WTC11 (cell line): ENCODE data around the gene COL21A1. TPM values are rescaled to one million over a fixed set of nuclear protein-coding genes. Genes with fewer than 3 reads are reported as not detected.
A peak's percentile ranks its signal among the peaks of the same experiment; 100 is the strongest.

ENCODE experiments used
- AR ChIP-seq: fragments of 250-450 bp; sonication (Bioruptor Pico); IDR thresholded peaks from 2 replicates; pipeline ENCODE4 v1.9.0; 2021; ENCODE audit warnings: mild to moderate bottlenecking
- ELF4 ChIP-seq: sonication (generic); formaldehyde crosslinking; IDR thresholded peaks from 2 replicates; pipeline ENCODE4 v1.8.1; 2022; ENCODE audit warnings: low read depth, mild to moderate bottlenecking, moderate library complexity, missing genetic modification reagents
- ETV6 ChIP-seq: sonication (generic); formaldehyde crosslinking; IDR thresholded peaks from 2 replicates; pipeline ENCODE4 v1.8.1; 2022; ENCODE audit warnings: mild to moderate bottlenecking, missing genetic modification reagents
- FOXJ3 ChIP-seq: sonication (generic); formaldehyde crosslinking; IDR thresholded peaks from 2 replicates; pipeline ENCODE4 v1.9.0; 2021; ENCODE audit warnings: missing genetic modification reagents, mild to moderate bottlenecking, borderline replicate concordance
- KAT7 ChIP-seq: sonication (generic); formaldehyde crosslinking; IDR thresholded peaks from 2 replicates; pipeline ENCODE4 v1.8.1; 2023; ENCODE audit warnings: missing genetic modification reagents, mild to moderate bottlenecking, borderline replicate concordance
- MAX ChIP-seq: sonication (generic); formaldehyde crosslinking; IDR thresholded peaks from 2 replicates; pipeline ENCODE4 v1.8.0; 2022; ENCODE audit warnings: mild to moderate bottlenecking, missing genetic modification reagents
- MXD4 ChIP-seq: fragments of 250-450 bp; sonication (Bioruptor Pico); IDR thresholded peaks from 2 replicates; pipeline ENCODE4 v1.8.0; 2021; ENCODE audit warnings: mild to moderate bottlenecking, moderate library complexity, borderline replicate concordance
- PRDM15 ChIP-seq: sonication (generic); formaldehyde crosslinking; IDR thresholded peaks from 2 replicates; pipeline ENCODE4 v1.8.0; 2022; ENCODE audit warnings: missing genetic modification reagents
- SMAD3 ChIP-seq: sonication (generic); formaldehyde crosslinking; IDR thresholded peaks from 2 replicates; pipeline ENCODE4 v1.8.0; 2022; ENCODE audit warnings: missing genetic modification reagents, mild to moderate bottlenecking, borderline replicate concordance
- SOX15 ChIP-seq: fragments of 250-450 bp; sonication (Bioruptor Pico); IDR thresholded peaks from 2 replicates; pipeline ENCODE4 v1.9.0; 2021; ENCODE audit warnings: mild to moderate bottlenecking
- TEAD4 ChIP-seq: sonication (generic); formaldehyde crosslinking; IDR thresholded peaks from 2 replicates; pipeline ENCODE4 v1.8.0; 2022; ENCODE audit warnings: mild to moderate bottlenecking, missing genetic modification reagents
- ZNF219 ChIP-seq: sonication (generic); formaldehyde crosslinking; IDR thresholded peaks from 2 replicates; pipeline ENCODE4 v1.8.0; 2023; ENCODE audit warnings: missing genetic modification reagents, mild to moderate bottlenecking, borderline replicate concordance
- ZNF232 ChIP-seq: sonication (generic); formaldehyde crosslinking; IDR thresholded peaks from 2 replicates; pipeline ENCODE4 v1.8.0; 2022; ENCODE audit warnings: mild to moderate bottlenecking, missing genetic modification reagents
- total RNA-seq: library from RNA; stranded (reverse); gene quantifications from 3 replicates; pipeline ENCODE4 v1.2.3, GENCODE V29; 2021
- TF ChIP-seq, protein P1 (sequence below): sonication (generic); formaldehyde crosslinking; IDR thresholded peaks from 2 replicates; pipeline ENCODE4 v1.8.0; 2023; ENCODE audit warnings: missing genetic modification reagents, mild to moderate bottlenecking, borderline replicate concordance
- TF ChIP-seq, protein P2 (sequence below): sonication (generic); formaldehyde crosslinking; conservative IDR thresholded peaks from 2 replicates; pipeline ENCODE4 v1.8.1; 2022; ENCODE audit warnings: mild to moderate bottlenecking, missing genetic modification reagents
- TF ChIP-seq, protein P3 (sequence below): sonication (generic); formaldehyde crosslinking; IDR thresholded peaks from 2 replicates; pipeline ENCODE4 v1.8.0; 2022; ENCODE audit warnings: mild to moderate bottlenecking, missing genetic modification reagents
- TF ChIP-seq, protein P4 (sequence below): sonication (generic); formaldehyde crosslinking; IDR thresholded peaks from 2 replicates; pipeline ENCODE4 v1.8.0; 2022; ENCODE audit warnings: mild to moderate bottlenecking, missing genetic modification reagents
- TF ChIP-seq, protein P5 (sequence below): sonication (generic); formaldehyde crosslinking; IDR thresholded peaks from 2 replicates; pipeline ENCODE4 v1.8.1; 2022; ENCODE audit warnings: mild to moderate bottlenecking, missing genetic modification reagents, moderate library complexity, borderline replicate concordance

Gene COL21A1
- total RNA-seq, 1 experiment from 2014 or later: 4.4 TPM

DNA sequence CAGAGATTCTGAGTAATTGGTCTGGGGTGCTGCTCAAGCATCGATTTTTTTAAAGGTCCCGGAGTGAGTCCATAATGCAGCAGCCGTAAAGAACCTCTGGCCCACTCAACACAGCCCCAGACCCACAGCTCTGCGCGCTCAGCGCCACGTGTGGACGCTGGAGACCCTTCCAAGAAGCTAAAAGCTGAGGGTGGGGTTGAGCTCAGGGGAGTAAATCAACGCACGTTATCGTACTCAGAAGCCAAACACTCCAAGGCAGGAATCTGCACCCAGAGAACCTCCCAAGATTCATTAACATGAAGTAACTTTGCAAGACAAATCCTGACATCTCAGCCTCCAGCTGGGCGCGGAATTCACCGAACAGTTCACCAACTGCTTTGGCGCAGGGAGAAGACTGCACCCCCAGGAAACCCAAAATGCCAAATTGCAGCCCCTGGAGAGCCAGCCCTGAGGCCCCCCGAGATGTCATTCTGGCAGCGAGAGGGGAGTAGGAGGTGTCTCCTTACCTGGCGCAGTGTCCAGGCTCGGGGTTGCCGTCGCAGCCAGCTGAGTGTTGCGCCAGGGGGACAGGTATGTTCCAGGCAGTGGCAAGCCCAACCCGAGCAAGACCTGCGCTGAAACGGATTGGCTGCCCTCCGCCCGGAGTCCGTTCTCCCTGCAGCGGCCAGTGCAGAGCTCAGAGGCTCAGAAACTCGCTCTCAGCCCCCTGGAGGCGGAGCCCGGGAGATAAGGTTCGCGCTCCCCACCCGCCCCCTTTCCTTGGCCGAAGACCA lies at the start of gene COL21A1 (continued):
- TF ChIP-seq TEAD4 (CRISPR knock-in tag) (peak; percentile 39; the same call in 1 of the 2 replicates), ZNF219 (CRISPR knock-in tag) (no peak), ELF4 (no peak), FOXJ3 (CRISPR knock-in tag) (no peak), SOX15 (no peak), AR (CRISPR knock-in tag) (no peak), ZNF232 (CRISPR knock-in tag) (no peak), SMAD3 (CRISPR knock-in tag) (no peak), KAT7 (CRISPR knock-in tag) (peak; percentile 60; the same call in 1 of the 2 replicates), MAX (CRISPR knock-in tag) (peak; percentile 27; the same call in 1 of the 2 replicates), PRDM15 (CRISPR knock-in tag) (no peak), ETV6 (CRISPR knock-in tag) (peak; percentile 53; the same call in 1 of the 2 replicates), MXD4 (CRISPR knock-in tag) (no peak)
- TF ChIP-seq, protein P1, sequence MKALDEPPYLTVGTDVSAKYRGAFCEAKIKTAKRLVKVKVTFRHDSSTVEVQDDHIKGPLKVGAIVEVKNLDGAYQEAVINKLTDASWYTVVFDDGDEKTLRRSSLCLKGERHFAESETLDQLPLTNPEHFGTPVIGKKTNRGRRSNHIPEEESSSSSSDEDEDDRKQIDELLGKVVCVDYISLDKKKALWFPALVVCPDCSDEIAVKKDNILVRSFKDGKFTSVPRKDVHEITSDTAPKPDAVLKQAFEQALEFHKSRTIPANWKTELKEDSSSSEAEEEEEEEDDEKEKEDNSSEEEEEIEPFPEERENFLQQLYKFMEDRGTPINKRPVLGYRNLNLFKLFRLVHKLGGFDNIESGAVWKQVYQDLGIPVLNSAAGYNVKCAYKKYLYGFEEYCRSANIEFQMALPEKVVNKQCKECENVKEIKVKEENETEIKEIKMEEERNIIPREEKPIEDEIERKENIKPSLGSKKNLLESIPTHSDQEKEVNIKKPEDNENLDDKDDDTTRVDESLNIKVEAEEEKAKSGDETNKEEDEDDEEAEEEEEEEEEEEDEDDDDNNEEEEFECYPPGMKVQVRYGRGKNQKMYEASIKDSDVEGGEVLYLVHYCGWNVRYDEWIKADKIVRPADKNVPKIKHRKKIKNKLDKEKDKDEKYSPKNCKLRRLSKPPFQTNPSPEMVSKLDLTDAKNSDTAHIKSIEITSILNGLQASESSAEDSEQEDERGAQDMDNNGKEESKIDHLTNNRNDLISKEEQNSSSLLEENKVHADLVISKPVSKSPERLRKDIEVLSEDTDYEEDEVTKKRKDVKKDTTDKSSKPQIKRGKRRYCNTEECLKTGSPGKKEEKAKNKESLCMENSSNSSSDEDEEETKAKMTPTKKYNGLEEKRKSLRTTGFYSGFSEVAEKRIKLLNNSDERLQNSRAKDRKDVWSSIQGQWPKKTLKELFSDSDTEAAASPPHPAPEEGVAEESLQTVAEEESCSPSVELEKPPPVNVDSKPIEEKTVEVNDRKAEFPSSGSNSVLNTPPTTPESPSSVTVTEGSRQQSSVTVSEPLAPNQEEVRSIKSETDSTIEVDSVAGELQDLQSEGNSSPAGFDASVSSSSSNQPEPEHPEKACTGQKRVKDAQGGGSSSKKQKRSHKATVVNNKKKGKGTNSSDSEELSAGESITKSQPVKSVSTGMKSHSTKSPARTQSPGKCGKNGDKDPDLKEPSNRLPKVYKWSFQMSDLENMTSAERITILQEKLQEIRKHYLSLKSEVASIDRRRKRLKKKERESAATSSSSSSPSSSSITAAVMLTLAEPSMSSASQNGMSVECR: peak; percentile 58; the same call in 1 of the 2 replicates
- TF ChIP-seq, protein P2, sequence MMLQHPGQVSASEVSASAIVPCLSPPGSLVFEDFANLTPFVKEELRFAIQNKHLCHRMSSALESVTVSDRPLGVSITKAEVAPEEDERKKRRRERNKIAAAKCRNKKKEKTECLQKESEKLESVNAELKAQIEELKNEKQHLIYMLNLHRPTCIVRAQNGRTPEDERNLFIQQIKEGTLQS (CRISPR knock-in tag): no peak
- TF ChIP-seq, protein P3, sequence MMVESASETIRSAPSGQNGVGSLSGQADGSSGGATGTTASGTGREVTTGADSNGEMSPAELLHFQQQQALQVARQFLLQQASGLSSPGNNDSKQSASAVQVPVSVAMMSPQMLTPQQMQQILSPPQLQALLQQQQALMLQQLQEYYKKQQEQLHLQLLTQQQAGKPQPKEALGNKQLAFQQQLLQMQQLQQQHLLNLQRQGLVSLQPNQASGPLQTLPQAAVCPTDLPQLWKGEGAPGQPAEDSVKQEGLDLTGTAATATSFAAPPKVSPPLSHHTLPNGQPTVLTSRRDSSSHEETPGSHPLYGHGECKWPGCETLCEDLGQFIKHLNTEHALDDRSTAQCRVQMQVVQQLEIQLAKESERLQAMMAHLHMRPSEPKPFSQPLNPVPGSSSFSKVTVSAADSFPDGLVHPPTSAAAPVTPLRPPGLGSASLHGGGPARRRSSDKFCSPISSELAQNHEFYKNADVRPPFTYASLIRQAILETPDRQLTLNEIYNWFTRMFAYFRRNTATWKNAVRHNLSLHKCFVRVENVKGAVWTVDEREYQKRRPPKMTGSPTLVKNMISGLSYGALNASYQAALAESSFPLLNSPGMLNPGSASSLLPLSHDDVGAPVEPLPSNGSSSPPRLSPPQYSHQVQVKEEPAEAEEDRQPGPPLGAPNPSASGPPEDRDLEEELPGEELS (CRISPR knock-in tag): peak; percentile 17
- TF ChIP-seq, protein P4, sequence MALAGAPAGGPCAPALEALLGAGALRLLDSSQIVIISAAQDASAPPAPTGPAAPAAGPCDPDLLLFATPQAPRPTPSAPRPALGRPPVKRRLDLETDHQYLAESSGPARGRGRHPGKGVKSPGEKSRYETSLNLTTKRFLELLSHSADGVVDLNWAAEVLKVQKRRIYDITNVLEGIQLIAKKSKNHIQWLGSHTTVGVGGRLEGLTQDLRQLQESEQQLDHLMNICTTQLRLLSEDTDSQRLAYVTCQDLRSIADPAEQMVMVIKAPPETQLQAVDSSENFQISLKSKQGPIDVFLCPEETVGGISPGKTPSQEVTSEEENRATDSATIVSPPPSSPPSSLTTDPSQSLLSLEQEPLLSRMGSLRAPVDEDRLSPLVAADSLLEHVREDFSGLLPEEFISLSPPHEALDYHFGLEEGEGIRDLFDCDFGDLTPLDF (CRISPR knock-in tag): no peak
- TF ChIP-seq, protein P5, sequence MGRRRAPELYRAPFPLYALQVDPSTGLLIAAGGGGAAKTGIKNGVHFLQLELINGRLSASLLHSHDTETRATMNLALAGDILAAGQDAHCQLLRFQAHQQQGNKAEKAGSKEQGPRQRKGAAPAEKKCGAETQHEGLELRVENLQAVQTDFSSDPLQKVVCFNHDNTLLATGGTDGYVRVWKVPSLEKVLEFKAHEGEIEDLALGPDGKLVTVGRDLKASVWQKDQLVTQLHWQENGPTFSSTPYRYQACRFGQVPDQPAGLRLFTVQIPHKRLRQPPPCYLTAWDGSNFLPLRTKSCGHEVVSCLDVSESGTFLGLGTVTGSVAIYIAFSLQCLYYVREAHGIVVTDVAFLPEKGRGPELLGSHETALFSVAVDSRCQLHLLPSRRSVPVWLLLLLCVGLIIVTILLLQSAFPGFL (CRISPR knock-in tag): no peak
